ENCODE results near the gene GMDS.

GMDS gene

DNA sequence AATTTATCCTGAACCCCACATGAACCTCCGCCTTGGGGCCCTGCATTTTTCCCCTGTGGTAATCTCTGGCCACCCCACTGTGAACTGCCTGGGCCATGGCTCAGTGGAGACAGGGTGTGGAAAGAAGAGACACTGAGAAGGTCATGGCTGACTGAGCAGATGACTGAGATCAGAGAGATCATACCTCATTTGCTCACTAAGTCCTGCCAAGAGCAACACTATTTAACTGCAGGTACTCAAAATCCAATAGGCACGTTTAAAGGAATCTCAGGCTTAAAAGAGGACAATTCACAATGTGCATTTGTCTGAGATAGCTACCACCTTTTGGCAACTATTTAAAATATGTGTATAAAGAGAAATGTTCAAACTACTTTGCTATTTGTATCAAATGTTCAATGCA lies 305.0 kb downstream of the GMDS start:
- no peak for DNase-seq (ENCODE audit: low read depth)

DNA sequence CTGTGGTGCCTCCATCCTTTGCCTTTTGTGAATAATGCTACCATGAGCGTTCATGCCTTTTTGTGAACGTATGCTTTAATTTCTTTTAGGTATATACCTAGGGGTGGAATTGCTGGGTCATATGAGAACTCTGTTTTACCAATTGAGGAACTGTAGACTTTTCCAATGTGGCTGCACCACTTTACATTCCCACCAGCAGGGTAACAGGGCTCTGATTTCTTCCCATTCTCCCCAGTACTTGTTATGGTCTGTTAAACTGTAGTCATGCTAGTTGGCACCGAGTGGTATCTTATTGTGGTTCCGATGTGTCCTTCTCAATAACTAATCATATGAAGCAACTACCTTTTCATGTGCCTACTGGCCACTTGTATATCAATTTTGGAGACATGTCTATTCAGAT lies 312.1 kb downstream of the GMDS start:
- no peak for DNase-seq (ENCODE audit: low read depth)

DNA sequence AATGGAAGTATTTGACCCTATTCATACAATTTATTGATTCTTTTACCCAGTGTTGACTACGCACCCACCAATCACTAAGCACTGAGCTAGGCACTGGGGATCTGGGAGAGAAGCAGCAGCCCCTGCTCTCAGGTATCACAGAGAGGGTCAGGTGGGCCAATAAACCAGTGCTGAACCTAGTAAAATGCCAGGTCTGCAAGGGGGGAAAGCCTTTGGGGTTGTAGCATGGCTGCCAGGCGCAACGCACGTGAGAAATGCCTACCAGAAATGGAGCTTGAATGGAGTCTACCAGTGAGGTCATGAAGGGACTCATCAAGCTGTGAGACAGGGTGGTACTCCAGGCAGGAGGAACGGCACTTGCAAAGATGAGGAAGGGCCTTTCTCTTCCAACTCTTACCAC lies 313.6 kb downstream of the GMDS start:
- DNase-seq (ENCODE audit: low read depth), result no peak

DNA sequence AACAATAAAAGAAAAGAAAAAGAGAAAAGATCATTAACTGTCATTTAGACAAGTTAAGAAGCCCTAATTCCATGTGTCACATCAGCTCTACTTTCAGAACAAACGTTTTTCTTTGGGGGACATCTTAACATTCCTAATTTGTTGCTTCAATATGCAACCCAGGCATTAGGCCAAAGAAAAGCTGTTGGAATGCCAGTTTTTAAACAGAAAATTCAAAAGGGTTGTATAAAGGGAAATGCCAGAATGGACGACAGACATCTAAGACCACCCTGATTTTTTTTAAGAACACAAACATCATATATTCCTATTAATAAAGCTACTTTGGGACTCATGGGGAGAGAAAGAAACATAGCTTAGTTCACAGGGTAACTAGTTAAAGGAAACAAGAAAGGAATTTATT lies 315.0 kb downstream of the GMDS start:
- no peak for DNase-seq (ENCODE audit: low read depth)

DNA sequence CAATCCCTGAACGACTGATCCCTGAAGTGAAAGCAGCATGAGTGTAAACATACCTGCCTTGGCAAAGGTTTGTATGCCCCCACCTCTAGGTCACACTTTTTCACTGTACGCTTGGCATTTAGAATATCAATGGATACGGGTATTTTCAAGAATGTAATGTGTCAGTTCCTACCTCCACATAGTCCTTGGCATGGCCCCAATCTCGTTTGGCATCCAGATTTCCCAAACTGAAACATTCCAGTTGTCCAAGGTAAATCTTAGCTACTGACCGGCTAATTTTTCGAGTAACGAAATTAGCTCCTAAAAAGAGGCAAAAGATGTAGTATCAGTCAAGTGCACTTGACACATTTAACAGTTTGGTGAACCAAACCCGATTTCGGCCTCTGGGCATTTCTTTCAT lies 315.5 kb downstream of the GMDS start:
- no peak for DNase-seq (ENCODE audit: low read depth)

DNA sequence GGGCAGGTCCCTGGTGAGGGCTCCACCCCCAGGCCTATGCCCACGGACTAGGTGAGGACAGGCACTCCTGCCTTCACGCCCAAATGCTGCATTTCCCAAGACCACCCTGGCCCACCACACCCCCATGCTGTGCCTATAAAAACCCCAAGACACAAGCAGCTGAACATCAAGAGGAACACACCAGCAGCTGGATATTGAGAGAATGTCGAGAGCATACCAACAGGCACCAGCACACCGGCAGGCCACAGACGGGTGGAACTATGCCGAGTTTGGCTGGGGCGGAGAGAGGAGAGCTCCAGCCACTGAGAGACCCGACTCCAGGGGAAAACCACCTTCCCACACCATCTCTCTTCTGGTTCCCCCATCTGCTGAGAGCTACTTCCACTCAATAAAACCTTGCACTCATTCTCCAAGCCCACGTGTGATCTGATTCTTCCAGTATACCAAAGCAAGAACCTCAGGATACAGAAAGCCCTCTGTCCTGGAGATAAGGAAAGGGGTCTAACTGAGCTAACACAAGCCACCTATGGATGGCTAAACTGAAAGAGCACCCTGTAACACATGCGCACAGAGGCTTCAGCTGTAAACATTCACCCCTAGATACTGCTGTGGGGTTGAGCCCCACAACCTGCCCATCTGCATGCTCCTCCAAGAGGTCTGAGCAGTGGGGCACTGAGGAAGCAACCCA lies 319.5 kb downstream of the GMDS start:
- DNase-seq (ENCODE audit: low read depth), result no peak

DNA sequence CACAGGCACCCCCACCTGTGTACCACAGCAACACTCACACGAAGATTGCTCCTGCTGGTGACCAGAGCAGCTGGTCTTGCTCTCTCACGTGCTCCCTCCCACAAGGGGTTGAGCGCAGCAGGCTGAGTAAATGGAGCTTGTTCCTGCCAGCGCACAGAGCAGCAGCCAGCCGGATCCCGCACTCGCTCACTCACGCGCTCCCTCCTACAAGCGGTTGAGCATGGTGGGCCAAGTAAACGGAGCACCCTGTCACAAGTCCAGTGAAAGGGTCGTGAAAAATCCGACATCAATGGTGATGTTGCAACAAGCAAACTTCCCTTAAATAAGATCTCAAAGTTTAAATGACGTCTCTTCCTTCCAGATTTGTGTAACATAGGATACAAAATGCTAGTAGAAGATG lies 322.0 kb downstream of the GMDS start:
- DNase-seq (ENCODE audit: low read depth), result no peak

DNA sequence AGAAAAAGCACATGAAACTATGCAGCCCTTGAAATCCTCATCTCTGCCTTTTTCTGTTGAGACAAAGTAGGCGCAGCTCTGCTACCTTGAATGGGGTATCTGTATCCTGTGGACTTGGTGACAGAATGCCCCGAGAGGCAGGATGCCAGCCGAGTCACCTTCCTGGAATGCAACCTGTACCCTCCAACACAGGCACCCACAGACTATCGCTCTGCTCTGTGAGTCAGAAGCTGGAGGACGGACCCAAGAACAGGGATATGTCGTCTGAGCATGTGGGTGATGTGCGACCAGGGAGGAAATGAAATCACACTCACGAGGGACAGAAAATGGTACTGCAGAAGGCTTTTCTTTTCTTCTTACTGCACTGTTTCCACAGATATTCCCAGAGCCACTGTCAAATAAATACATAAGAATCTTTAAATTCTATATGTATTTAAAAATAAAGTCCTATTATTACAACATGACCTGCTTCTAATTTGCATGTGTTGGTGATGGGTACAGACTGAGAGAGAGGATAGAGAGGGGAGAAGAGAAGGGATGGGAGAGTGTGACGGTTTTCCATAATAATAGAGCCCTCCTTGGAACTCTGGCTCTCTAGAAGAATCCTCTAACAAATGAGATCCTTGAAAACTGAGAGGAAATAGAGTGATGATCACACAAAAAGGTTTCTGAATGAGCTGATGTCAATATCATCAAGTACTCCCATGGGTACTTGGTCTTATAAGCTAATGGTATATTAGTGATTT lies 327.6 kb downstream of the GMDS start:
- no peak for DNase-seq (ENCODE audit: low read depth)

DNA sequence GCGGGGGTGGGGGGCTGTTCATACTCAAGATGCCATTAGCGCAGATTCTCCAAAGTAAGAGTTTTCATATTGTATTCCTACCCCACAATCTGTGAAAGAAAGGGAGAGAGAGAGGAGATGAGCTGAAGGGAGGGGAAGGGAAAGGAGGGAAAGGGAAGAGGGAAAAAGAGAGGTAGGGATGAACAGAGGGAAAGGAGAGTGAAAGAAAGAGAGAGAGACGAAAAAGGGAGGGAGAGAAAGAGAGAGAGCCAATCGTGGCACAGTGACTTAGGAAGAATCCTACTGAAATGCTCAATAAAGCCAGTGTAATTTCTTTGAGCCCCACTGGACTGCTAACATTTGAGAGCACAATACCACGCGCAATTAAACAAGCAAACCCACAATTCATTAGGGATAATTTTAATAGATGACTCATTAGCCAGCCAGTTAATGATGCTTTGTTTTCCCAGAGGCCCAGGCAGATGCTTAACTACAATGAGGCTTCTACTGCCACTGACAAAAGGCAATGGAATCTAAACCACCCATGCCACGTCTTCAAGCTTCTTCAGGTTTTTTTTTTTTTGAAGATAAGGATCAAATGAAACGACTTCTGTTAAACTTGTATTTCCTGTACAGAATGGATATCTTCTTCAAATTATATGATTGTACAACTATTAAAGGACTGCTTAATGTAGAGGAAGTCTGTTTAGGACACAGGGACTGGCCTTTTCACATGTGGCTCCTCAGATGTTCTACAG lies 328.9 kb downstream of the GMDS start:
- no peak for DNase-seq (ENCODE audit: low read depth)

DNA sequence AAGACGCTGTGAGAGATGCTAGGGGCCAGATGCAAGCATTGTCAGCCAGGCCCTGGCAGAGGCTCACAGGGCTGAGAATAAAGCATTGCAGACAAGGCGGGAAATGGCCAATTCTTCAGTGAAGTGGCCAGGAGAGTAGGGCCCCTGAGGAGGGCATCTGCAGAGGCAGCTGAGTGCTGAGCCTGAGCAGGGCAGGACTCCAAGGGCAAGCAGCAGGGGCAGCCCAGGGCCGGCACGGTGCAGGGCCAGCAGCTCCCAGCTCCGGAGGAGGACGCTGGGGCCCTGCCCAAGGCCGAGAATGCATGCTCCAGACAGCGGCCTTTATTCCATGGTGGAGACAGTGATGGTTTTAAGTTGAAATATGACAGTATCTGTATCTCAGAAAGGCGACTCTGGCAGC lies 330.2 kb downstream of the GMDS start:
- no peak for DNase-seq (ENCODE audit: low read depth)

DNA sequence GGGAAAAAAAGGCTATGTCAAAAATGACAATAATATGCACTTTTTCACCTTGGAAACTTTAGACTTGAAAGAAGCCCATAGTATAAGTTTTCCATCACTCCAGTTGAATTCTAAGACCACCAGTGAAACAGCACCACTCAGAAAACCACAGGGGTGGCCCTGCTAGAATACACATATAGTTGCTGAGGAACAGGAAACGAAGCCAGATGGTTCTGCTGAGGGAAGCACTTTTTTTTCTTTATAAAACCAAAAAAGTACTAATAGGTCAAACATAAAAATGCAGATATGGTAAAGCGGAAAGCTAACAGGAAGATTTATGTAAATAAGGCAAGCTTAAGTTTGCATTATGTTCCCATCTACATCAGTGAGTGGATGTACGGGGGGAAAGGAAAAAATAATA lies 331.8 kb downstream of the GMDS start:
- DNase-seq (ENCODE audit: low read depth), result no peak

DNA sequence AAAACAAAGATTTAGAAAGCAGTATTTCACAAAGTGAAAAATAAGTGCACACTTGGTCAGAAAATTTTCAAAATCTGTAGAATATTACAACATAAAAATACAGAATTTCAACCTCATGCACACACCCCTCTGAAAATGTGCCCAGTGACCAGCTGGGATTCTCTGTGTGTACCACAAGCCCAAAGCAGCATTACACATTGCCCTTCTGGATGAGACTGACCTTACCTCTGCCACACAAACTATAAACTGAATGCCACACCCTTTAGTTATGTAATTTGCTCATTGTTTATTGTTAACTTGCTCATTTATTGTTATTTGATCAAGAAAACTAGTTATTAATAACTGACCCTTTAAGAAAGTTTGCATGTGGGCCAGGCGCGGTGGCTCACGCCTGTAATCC lies 332.7 kb downstream of the GMDS start:
- no peak for DNase-seq (ENCODE audit: low read depth)

DNA sequence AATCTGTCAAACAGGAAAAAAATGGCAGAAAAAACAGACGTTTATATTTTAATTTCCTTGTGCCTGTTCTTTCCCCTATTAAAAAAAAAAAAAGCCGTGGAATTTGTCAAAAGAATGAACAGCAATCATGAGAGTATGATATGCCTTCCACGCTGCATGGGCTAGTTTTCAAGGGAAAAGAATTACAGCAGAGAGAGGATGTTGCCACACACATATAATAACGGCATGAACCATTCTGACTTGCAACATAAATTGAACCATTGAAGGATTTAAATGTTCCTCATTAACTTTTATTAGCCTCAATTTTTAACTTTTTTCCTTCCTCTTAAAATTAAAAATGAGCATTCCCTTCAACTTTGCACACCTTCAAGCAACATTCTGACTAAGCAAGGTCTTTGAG lies 333.9 kb downstream of the GMDS start:
- no peak for DNase-seq (ENCODE audit: low read depth)

DNA sequence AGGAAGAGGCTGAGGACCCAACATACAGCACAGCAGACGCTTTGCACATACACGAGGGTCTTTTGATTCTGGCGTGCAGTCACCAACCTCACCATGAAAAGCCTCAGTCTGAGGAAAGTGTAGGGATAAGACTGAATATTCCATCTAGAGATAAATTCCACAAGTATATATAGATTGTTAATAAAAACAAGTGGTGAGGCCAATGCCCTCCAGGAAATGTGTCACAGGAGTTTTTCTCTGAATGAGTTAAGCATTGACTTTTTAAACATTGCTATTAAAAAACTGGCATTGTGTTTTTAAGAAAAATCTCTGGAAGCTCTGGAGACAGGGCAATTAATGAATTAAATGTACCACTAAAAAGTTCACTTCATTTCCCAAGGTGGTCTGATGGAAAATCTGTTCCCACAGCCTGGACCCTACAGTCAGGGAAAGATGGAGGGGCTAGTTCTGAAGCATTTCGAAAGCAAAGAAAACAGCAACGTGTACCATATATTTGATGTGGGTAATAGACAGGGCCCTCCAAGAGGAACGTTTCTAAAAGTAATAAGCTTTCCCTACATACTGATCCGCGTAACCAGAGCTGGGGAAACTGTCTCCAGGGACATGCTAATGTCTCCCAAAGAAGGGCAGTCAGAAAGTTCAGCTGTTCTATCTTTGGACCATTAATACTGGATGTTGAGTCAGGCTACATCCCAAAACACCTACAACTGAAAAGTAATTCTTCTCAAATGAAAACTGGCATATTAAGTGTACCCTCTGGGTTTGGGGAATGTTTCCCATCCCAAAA lies 334.6 kb downstream of the GMDS start:
- DNase-seq (ENCODE audit: low read depth), result no peak

DNA sequence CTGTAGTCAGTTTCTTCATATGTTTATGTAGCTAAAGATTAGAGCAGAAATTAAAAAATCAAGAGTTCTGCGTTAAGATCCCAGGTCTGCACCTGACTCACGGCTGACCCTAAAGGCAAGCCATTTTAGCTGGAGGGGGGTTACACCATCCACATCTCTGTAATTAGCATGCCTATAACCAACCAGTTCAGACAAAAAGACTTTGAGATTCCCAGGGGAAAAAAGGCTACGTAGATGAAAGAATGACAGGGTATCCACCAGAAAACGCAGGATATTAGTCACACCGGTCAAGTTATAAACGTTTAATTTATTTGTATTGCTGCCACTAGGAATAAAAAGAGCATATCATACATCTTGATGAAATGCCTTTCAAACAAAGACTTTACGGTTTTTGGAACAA lies 336.6 kb downstream of the GMDS start:
- DNase-seq (ENCODE audit: low read depth), result no peak

DNA sequence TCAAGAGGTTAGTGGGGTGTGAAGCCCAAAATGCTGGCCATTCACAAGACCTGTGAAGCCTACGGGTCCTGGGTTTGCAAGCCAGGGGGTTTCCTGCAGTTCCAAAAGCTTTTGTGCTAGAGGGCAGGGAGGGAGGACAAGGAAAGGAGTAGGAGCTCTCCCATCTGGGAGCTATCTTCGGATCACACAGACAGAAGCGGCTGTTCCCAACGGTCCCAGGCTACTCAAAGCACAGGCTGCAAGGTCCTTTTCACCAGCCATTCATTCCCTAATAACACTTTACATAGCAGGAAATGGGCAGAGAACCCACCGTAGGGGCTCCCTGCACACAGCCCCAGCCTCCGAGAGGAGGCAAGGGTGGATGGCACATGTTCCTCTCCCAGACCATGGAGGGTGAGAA lies 338.8 kb downstream of the GMDS start:
- no peak for DNase-seq (ENCODE audit: low read depth)

DNA sequence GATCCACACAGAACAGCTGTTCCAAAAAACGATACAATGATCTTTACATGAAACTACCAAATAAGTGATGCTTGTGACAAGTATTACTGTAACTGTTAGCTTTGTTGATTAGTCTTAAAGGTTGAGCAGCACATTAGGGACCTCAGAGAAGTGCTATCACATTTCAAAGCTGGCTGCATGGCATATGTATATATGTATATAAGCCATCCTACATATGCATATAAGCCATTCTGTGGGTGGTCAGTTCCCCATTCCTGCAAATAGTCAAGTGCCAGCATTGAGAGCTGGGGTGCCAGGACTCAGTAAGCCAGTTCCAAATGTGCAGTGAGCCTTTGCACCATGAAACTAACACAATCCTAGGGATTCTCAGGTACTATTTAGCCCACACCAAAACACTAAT lies 339.4 kb downstream of the GMDS start:
- DNase-seq (ENCODE audit: low read depth), result no peak

DNA sequence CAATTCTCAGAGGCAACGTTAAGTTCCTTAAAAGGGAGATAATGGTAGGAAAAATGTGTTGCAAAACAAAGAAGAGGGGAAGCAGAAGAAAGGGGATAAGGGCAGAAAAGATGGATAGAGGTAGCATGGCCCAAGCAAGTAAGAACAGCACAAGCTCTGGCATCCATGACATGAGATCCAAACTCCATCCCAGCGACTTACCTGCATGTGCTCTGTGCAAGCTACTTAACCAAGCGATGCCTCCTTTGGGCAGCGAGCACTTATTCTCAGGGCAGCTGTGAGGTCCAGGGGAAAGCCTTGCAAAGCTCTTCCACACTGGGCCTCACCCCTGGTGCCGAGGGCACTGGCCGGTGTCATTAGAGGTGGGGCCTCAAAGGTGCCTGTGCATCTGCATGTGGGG lies 340.5 kb downstream of the GMDS start:
- DNase-seq (ENCODE audit: low read depth), result no peak

DNA sequence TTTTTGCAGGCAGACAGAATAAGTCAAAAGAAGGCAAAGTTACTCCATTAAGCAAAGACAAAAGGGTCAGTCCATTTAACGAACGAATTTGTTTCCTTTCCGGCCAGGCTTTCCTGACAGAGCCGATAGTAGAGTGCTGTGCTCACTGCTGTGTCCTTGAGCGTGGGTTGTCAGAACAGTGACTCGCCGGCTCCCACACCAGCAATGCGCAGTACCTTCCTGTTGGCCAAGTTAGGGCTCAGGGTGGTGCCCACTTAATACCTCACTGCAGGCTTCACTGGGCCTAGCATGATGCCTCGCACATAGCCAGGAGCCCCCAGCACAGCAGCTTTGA lies 341.0 kb downstream of the GMDS start:
- no peak for DNase-seq (ENCODE audit: low read depth)

DNA sequence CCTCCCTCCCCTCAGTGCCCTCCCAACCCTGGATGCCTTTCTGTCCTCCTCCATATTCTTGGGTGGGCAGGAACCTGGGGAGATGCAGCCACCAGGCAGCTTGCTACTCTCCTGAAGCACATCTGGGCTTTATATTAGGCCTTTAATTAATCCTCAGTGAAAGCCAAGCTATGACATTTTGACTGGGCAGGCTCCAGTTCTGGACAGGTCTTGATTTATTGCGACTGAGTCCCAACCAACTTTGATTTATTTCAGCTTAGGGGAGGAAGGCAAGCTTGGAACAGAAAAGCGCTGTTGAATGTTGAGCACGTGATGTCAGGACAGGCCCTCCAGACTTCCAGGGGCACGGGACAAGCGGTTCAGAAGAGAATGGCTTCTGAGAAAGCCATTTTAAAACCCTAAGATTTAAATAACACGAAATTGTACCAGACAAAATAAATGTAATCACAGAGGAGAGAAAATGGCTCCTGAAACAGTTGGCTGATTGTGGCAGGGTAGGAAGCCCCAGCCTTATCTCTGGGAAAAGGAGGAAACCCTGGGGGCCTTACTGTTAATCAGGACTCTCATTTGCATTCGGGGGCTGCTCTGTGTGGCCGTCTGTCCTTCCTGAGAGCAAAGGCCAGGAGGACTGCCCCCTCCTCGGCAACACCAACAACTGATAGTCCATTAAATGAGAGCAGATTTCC lies 341.5 kb downstream of the GMDS start:
- no peak for DNase-seq (ENCODE audit: low read depth)

DNA sequence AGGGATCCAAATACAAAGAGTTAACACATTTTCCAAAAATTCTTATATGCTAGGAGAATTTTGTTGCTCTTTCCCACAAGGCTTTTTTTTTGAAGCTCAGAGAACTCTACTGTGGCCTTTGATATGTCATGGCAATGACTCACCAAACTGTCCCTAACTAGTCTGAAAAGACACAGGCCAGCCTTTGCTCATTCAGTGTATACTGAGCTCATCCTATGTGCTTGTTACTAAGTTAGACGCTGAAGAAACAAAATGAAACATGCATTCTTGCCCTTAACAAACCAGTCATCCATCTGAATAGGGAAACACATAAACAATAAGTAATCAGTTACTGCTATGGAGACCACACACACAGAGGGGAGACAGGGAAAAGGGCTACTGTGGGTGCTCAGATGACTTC lies 343.8 kb downstream of the GMDS start:
- DNase-seq (ENCODE audit: low read depth), result no peak

DNA sequence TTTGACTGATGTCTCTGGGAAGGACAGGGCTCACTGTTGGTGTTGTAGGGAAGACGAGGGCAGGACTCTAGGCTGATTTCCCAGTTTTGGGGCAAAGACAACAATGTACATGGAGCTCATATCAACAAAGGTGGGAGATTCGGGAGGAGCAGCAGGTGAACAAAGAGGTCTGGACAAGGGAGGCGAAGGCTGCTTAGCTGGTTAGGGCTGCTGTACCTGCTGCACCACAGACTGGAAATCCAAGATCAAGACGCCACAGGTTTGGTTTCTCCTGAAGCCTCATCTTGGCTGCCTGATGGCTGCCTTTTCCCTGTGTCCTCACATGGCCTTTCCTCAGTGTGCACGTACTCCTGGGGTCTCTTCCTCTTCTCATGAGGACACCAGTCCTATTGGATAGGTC lies 348.5 kb downstream of the GMDS start:
- no peak for DNase-seq (ENCODE audit: low read depth)
